GM19193 (cell line): ENCODE results near the gene OPTC.

Experiments used
- POLR2A ChIP-seq: IDR thresholded peaks from 4 replicates; pipeline ENCODE4 v1.6.1; 2011; ENCODE audit not compliant: insufficient read depth, insufficient read length; ENCODE audit errors: extremely low read depth

Gene OPTC

DNA sequence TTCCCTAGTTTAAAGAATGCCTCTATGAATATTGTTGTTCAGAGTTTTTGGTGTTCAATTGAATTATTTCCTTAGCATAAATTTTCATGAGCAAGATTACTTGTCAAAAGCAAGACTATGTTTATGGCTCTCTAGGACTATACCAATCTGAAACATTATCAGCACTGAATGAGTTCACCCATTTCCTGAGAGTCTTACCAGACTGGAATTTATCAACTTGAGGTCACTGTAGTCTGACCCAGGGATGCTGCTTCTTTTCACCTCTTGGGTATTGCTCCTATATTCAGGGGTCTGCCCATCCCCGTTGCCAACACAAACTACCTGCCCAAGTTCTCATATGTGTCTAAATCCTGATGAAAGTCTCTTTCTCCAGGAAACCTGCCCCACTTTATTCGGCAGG is 42.6 kb downstream of the OPTC start:
- TF ChIP-seq POLR2A, result no peak

DNA sequence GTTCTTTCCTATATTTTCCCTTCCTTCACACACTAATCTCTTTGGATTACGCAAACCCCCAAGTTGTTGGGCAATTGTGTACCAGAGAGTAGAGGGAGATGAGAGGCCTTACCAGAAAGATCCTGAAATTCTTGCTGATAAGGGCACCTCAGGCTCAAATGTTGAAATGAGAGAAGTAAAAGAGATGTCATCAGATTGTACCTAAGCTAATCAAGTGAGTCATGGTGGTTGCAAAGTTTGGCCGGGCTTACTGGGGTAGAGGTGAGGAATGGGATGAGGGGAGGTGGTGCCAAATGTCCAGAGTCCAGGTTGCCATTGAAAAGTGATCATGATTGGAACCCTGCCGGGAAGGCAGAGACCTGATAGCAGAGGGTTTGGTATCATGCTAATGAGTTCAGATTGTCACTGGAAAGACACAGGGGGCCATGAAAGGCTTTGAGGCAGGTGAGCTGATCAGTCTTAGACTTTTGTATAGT is 43.1 kb downstream of the OPTC start:
- TF ChIP-seq POLR2A, result no peak

DNA sequence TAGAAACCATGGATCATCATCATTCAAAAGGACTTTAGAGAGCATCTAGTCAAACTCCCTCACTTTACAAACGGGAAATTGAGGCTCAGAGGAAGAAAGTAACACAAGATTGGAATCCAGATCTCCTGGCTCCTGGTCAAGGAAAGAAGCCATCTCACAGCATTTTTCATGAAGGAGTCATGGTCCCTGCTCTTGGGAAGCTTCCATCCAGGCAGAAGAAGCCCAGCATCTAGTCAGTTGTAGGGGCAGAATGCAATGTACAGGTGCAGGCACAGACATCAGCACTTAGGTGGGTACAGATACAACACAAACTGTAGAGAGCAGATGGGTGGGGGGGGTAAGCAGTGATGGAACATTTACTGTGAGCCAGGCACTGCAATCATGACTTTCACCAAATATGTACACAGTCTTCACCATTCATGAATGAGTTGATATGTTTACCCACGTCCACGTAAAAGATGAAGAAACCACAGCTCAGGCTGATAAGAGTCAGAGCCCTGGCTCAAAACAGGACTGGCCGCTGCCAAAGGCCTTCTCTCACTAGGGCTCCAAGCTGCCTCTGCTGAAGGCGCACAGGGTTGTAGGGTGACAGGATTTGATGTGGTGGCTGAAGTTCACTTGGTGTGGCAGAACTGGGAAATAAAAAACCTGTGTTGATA is 44.0 kb downstream of the OPTC start:
- TF ChIP-seq POLR2A, result no peak

DNA sequence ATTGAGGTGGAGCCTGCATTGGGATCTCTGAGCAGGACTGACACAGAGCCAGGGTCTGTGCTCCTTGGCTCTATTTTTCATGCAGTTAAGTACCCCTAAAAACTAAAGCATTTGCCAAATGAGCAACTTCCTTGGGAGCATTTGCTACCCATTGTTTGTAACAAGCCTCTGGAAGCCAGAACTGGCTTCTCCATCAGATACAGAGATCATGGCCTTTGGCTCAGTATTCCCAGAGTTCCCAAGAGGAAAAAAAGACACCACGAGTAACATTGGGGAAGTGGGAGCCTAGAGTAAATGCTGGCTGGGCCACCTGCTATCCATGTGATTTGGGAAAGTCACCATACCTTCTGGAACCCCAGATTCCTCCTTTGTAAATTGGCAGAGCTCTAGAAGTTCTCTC is 44.8 kb downstream of the OPTC start:
- no peak for TF ChIP-seq POLR2A

DNA sequence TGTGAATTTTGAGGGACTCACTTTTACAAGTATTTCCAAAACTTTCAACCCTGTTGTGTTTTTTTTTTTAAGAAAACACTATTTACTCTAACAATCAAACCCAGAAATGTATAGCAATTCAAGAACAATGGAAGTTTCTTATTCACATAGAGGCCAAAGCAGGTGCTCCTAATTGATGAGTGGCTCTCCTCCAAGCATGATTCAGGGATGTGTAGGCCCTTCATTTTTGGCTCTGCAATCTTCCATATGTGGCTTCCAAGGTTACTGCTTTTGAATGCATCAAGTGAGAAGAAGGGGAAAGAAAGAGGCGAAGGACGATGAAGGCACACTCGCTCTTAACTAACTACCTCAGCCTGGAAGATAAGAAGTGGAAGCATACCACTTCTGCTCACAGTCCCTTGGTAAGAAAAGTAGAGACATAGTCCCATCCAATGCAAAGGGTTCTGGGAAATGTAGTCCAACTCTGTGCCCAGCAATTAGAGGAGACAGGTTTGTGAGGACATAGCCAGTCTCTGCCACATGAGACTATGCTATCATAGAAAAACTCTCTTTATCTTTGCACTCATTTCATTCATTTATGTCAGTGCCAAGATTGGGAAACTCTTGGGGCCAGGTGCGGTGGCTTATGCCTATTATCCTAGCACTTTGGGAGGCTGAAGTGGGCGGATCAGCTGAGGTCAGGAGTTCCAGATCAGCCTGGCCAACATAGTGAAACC is 46.0 kb downstream of the OPTC start:
- TF ChIP-seq POLR2A, result no peak

DNA sequence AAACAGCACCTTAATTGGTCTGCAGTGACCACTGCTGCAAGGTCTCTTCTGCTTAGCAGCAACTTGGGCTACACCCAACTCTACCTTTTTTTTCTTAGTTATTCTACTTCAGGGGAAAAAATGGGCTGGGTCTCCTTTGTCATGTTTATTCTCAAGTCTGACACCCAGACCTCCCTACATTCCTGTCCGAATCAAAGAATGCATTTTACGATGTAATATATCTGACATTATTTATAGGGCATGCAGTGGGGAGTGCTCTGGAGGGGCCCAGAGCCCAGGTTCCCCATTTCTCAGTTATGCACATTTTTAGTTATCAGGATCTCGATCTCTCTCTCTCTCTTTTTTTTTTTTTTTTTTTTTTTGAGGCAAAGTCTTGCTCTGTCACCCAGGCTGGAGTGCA is 50.5 kb downstream of the OPTC start:
- TF ChIP-seq POLR2A, result no peak

DNA sequence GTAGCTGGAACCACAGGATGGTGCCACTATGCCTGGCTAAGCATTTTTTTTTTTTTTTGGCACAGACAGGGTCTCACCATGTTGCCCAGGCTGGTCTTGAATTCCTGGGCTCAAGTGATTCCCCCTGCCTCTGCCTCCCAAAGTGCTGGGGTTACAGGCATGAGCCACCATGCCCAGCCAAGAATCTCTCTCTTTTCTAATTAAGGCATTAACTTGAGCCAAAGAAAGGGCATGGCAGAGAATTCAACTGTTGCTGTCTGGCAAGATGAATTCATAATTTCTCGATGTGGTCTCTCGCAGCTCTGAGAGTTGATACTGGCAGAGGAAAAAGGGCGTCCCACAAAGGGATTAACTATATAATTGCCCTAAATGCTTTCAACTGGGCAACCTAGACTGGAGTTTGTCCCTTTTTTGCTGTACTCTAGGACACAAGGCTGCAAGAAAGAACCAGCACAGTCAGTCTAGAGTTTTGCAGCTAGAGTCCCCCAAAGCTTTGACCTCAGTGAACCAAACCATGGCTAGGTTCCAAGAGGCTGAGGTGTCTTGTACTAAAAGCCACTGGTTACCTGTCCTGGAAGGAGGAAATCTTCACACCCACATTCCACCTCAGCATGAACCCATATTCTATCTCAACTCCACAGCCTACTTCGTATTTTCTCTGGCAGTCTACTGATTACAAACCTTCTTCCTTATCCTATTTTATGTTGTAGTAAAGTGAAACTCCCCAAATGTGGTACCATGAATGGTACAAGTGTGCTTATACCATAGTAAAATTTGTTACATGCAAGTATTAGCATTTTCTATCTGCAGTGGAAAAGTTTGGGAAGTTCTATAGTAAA is 51.2 kb downstream of the OPTC start:
- no peak for TF ChIP-seq POLR2A

DNA sequence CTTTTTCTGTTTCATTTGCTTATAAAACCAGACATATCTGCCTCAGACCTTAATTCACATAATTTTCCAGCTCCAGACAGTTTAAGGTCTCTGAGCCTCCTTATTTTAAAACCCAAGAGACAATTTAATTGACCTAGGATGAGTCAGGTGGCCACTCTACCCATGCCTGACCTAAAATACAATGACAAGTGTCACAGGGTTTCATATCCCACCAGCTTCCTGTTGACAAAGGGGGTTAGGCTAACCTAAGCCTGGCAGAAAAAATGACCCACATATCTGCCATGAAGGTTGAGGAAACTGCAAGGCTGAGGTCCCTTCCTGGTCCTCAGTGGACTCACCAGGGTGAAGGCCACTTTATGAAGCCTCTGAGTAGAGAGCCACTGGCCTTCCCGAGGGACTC is 52.3 kb downstream of the OPTC start:
- no peak for TF ChIP-seq POLR2A

DNA sequence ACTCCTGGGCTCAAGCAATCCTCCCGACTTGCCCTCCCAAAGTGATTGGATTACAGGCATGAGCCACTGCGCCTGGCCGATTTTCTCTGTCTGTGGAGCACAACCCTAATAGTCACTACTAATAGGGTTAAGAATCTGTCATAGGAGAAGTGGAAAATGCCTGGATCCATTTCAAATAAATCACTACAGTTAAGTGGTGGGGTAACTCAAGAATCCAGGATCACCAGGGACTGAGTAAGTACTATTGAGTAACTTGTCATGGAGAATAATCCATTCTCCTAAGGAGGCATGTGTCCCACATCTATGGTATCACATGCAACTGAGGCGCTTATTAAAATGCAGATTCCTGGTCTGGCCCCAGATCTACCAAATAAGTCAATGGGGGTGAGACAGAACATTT is 53.2 kb downstream of the OPTC start:
- no peak for TF ChIP-seq POLR2A

DNA sequence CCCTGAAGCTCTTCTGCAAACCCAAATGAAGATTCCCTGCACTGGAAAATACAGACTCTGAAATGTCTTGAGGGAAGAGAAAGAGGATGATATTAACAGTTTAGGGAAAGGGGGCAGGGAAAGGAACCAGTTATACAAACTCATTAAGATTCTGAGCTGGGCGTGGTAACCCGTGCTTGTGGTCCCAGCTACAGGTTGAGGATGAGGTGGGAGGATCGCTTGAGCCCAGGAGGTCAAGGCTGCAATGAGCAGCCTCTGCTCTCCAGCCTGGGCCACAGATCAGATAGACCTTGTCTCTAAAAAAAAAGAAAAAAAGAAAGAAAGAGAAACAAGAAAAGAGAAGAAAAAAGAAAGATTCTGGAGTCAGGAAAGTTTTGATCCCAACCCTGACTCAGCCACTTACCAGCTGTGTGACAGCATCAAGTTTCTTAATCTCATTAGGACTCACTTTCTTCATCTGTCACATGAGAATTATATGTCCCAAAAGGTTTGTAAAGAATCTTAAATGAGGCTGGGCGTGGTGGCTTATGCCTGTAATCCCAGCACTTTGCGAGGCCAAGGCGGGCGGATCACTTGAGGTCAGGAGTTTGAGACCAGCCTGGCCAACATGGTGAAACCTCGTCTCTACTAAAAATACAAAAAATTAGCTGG is 53.9 kb downstream of the OPTC start:
- no peak for TF ChIP-seq POLR2A

DNA sequence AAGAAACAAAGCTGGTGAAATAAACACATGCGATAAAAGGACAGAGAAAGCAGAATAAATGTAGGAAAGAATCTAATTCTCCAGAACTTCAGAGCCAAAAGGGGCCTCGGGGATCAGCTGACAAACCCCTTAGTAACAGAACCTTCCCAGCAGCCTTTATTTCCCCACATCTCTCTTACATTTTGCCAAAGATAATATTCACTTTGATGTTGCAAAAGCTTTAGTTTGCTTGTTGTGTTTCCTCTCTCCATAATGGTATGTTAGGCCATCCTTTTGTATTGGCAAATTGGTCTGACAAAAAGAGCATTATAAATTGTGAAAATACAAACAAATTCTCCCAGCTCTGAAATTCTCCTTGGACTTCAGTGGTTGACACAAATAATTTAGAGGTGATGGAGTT is 54.9 kb downstream of the OPTC start:
- TF ChIP-seq POLR2A, result no peak

DNA sequence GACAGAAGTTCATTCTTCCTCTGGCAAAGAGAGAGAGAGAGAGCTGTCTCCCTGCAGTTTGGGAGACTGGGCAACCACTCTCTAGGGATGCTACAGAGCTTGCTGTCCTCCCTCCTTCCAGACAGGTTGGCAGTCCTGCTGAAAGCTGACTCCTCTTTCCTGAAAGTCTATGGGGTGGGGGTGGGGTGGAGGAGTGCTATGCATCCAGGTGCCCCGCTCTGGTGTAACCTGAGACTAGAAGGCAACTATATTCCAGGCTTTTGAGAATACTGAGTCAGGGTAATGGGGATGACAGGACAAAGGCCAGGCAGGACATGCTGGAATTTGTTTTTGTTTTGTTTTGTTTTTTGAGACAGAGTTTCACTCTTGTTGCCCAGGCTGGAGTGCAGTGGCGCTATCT is 55.4 kb downstream of the OPTC start:
- TF ChIP-seq POLR2A, result no peak

DNA sequence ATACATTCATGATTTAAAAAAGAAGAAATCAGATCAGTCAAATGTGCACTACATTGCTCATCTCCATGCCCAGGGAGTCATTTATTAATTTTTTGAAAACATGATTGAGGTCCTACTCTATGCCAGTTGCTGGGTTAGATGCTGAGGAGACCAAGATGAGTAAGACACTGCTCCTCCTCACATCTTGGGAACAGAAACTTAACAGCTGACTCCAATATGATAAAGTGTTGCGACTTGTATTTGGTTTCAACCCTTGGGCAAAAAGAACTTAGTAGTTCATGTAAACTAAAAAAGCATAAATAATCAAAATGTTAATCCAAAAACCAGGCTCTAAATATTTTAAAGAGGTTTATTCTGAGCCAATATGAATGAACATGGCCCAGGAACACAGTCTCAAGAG is 56.9 kb downstream of the OPTC start:
- no peak for TF ChIP-seq POLR2A

DNA sequence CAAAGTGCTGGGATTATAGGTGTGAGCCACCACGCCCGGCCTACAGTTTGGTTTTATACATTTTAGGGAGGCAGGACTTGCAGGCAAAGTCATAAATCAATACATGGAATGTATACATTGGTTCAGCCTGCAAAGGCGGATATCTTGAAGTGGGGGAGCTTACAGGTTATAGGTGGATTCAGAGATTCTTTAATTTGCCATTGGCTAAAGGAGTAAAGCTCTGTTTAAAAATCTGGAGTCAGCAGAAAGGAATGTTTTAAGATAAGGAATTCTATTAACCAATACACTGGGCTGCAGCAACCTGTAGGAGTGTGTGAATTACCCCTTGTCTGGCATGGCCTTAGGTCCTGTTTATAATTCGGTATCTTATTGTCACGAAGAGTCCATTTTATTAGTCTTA is 57.6 kb downstream of the OPTC start:
- TF ChIP-seq POLR2A, result no peak

DNA sequence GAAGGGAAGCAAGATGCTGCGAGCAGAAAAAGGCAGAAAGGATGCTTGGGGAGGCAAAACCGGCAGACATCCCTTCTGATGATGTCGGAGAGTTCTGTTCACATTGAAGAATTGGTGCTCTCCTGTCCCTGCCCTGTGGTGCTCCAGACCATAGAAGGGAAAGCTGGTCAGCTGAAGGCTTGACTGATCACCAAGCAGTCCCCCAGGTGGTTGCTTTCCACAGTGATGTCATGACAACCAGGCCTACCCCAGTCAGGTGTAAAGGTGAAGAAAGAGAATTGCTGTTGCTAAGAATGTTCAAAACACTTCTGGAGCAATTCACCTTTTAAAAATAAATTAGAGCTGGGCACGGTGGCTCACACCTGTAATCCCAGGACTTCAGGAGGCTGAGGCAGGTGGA is 59.5 kb downstream of the OPTC start:
- no peak for TF ChIP-seq POLR2A

DNA sequence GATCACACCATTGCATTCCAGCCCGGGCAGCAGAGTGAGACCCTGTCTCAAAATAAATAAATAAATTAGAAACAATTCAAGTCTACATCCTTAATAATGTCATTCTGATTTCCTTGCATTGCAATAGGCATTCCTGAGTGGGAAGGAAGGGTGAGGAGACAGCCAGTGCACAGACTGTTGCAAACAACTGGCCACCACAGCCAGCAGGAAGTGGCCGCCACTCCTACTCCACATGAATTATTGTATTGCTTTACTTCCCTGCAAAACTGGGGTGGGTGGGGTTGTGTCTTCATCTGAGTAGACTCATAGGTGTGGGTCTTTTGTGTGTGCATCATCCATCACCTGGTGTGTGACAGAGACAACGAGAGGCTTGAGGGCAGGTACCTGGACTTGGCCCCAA is 60.1 kb downstream of the OPTC start:
- TF ChIP-seq POLR2A, result no peak

DNA sequence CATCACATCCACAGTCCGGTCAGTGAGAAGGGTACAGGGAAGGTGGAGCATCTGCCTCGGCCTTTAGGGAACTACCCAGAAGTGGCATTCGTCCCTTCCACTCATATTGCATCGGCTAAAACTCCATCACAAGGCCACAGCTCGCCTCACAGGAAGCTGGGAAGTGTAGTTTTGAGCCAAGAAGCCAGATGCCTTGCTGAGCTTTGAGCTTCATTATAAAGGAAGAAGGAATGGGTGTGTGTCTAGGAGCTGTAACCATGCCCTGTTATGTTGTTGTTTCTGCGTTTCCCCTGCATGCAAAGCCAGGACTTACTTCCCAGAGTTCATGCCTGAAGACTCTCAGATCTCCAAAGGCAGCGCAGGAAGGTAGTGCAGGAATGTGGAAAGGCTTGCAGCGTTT is 61.1 kb downstream of the OPTC start:
- TF ChIP-seq POLR2A, result no peak
